Measurements from ENCODE around the gene SLC35E1.

GRCh38 chr19:16588824-16589577 lies 16.8 kb upstream of the SLC35E1 start:
- TF ChIP-seq CTCF (IDR thresholded peaks at IDR 0.05) (no peak), POLR2A (IDR thresholded peaks at IDR 0.05) (no peak)

All from right lobe of liver (tissue), 4 donors.